ENCODE data around the gene FKBP4.

- no peak for TF ChIP-seq REST (IDR thresholded peaks at IDR 0.05; ENCODE audit: unreplicated experiment)
- TF ChIP-seq CTCF (conservative IDR thresholded peaks at IDR 0.05; ENCODE audit: low read depth in 2 of 2), result no peak
- no peak for TF ChIP-seq POLR2AphosphoS5 (IDR thresholded peaks at IDR 0.05; ENCODE audit: low read depth)
- no peak for TF ChIP-seq EZH2phosphoT487 (IDR thresholded peaks at IDR 0.05; ENCODE audit: unreplicated experiment)
- no peak for TF ChIP-seq EZH2 (IDR thresholded peaks at IDR 0.05; ENCODE audit: low read depth, unreplicated experiment)
- no peak for TF ChIP-seq JUNB (IDR thresholded peaks at IDR 0.05; ENCODE audit: unreplicated experiment)
These were observed 19.3 kb upstream of the FKBP4 start for GRCh38 chr12:2775431-2775830.

Data from GM23338 (cell line).